Thymus (tissue), 11 donors: ENCODE results near the gene CXCL6. TPM values are rescaled to one million over a fixed set of nuclear protein-coding genes. Genes with fewer than 3 reads are reported as not detected.

Source experiments
- DNase-seq, 9 donors: peaks; one replicate each; pipeline ENCODE4 v3.0.0-alpha.2; 2013; ENCODE audit warnings: low spot score in 9 of 9, low read depth in 6 of 9, missing footprints in 1 of 9
- H3K27ac ChIP-seq, 2 donors: one replicate each; pipeline ENCODE4 v1.5.1; 2013; ENCODE audit warnings: control low read depth in 1 of 2, low read depth in 1 of 2, low read length in 1 of 2, mild to moderate bottlenecking in 1 of 2, moderate library complexity in 1 of 2
- H3K27me3 ChIP-seq, 2 donors: one replicate each; pipeline ENCODE4 v1.5.1; 2013; ENCODE audit warnings: low read length in 1 of 2; ENCODE audit not compliant: control insufficient read depth in 2 of 2, insufficient read depth in 1 of 2
- H3K36me3 ChIP-seq, 2 donors: one replicate each; pipeline ENCODE4 v1.5.1; 2013; ENCODE audit warnings: low read length in 1 of 2, mild to moderate bottlenecking in 1 of 2, moderate library complexity in 1 of 2; ENCODE audit not compliant: control insufficient read depth in 2 of 2, insufficient read depth in 2 of 2
- H3K4me1 ChIP-seq, 2 donors: one replicate each; pipeline ENCODE4 v1.5.1; 2013; ENCODE audit warnings: low read length in 2 of 2; ENCODE audit not compliant: control insufficient read depth in 2 of 2, insufficient read depth in 2 of 2
- H3K4me3 ChIP-seq, 2 donors: one replicate each; pipeline ENCODE4 v1.5.1; 2013; ENCODE audit warnings: low read length in 2 of 2, control low read depth in 1 of 2, mild to moderate bottlenecking in 1 of 2
- H3K9me3 ChIP-seq, 2 donors: one replicate each; pipeline ENCODE4 v1.5.1; 2013; ENCODE audit warnings: low read length in 1 of 2, mild to moderate bottlenecking in 1 of 2; ENCODE audit not compliant: control insufficient read depth in 2 of 2, insufficient read depth in 1 of 2
- WGBS: extraction: QIAGEN DNeasy Blood & Tissue Kit; methylation state at CpG from one replicate; pipeline ENCODE4 v1.1.7; 2013; 5-methylcytosine and 5-hydroxymethylcytosine counted together
- polyA plus RNA-seq: library from polyadenylated mRNA; stranded (reverse); fragments of 200-250 nt; gene quantifications from one replicate; pipeline ENCODE4 v1.2.3, GENCODE V29; 2013
- total RNA-seq: library from RNA; stranded (reverse); fragments of 120-200 nt; gene quantifications from one replicate; pipeline ENCODE4 v1.2.4, GENCODE V29; 2013
- donor health status: healthy.

CXCL6 gene
- total and polyA plus RNA-seq, 2 donors, result 0.85 to 10.3 TPM

DNA sequence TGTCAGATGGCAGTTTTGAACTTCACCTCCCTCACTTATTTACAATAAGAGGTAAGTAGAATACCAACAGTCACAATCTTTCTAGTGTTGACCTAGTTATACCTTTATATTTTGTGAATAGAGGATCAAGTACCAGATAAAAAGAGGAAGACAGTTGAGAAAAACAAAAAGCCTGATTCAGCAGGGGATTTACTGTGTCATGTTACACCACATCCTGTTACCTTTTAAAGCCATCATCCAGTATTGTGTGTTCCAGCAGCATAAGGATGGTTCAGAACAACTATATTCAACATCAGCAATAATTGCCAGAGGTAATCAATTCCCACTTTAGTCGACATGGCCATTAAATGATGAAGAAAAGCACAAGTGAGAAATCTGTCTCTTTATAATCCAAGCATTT is 21.3 kb upstream of the CXCL6 start:
- Histone ChIP-seq H3K9me3 (no peaks in the 10 kb centered on the region), H3K4me3 (no peak overlapping the region), H3K27ac (peak overlapping the region in 1 of 2 donors; percentile 79), H3K4me1 (peaks cover 9 to 11% of the 10 kb centered on the region in 2 donors), H3K36me3 (no peaks in the 10 kb centered on the region), H3K27me3 (no peaks in the 10 kb centered on the region)
- 61% methylated on average over 1 of the region's 1 CpG for WGBS
- peak; percentile 34 to 88 (median 68) for DNase-seq

DNA sequence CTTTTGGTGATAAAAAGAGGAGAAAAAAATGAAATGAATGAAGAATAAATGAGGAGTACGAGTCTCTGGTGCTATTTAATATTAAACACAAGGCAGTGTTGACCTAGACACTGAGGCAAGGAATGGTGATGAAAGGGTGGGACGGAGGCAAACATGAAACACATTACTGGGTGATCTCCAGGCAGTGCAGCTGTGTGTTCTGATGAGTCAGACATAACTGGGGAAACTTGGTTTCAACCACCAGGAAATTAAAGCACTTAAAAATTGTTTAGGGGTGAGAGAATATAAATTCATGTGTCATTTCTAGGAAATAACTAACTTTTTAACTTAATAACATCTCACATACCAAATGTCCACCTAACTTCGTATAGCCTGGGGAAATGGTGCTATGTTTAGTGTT is 19.7 kb upstream of the CXCL6 start:
- Histone ChIP-seq H3K36me3 (no peaks in the 10 kb centered on the region), H3K27ac (no peak overlapping the region), H3K4me1 (peaks cover 9 to 11% of the 10 kb centered on the region in 2 donors), H3K9me3 (no peaks in the 10 kb centered on the region), H3K27me3 (no peaks in the 10 kb centered on the region), H3K4me3 (no peak overlapping the region)
- 66% methylated on average over 3 of the region's 3 CpGs for WGBS
- no peak for DNase-seq

DNA sequence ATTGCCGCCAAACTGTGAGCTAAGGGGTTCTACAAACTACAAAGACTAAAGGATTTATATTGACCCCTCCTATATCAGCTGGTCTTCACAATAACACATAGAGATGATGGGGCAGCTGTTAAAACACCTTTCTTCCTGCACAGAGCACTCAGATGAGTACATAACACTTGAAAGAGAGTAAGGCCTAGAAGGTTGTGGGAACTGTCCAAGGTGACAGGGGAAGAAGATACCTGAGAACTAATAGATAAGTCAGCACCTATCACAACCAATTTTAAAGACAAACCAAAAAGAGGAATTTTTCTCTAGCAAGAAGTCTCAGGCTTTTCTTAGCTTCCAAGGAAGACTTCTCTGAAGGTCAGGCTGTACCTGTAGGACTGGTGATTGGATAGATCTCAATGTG is 19.1 kb upstream of the CXCL6 start:
- no peak for DNase-seq
- WGBS, result 96% methylated on average over 1 of the region's 1 CpG
- H3K4me1 ChIP-seq, result peaks cover 9 to 11% of the 10 kb centered on the region in 2 donors
- H3K4me3 ChIP-seq, result no peak overlapping the region
- no peak overlapping the region for H3K27ac ChIP-seq
- H3K36me3 ChIP-seq, result no peaks in the 10 kb centered on the region
- H3K9me3 ChIP-seq, result no peaks in the 10 kb centered on the region
- H3K27me3 ChIP-seq, result no peaks in the 10 kb centered on the region

DNA sequence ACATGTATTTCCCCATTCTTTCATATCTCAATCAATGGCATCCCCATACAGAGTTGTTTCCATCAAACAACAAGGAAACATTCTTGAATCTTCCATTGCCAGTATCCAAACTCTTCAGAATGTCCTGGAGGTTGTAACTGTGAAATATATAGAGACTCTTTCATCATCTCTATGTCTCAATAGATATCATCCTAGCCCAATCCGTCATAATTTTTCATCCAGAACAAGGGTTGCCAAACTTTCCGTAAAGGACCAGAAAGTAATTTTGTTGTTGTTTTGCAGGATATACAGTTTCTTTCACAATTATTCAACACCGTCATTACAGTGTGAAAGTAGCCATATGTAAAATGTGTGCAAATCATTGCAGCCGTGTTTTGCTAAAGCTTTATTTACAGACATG is 15.2 kb upstream of the CXCL6 start:
- Histone ChIP-seq H3K9me3 (no peaks in the 10 kb centered on the region), H3K4me1 (peaks cover 4 to 5% of the 10 kb centered on the region in 2 donors), H3K36me3 (no peaks in the 10 kb centered on the region), H3K27me3 (no peaks in the 10 kb centered on the region), H3K4me3 (no peak overlapping the region), H3K27ac (no peak overlapping the region)
- WGBS, result 98% methylated on average over 4 of the region's 4 CpGs
- no peak for DNase-seq

DNA sequence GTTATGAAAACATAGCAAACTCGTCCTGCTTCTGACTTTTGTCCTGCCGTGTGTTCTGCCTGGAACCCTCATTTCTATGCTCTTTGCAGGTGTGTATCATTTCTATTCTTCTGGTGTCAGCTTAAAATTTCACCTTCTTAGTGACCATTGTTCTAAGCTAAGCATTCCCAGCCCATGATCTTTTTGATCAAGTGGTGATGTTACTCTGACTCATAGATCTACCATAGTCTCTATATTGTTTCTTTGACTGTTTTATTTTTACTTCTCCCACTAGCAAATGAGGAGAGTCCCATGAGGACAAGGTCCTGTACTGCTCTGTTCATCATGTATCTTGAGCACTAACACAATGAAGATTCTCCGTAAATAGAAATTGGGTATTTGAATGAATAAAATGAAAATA is 14.1 kb upstream of the CXCL6 start:
- Histone ChIP-seq H3K27me3 (no peaks in the 10 kb centered on the region), H3K27ac (no peak overlapping the region), H3K9me3 (no peaks in the 10 kb centered on the region), H3K4me1 (no peaks in the 10 kb centered on the region), H3K4me3 (no peak overlapping the region), H3K36me3 (no peaks in the 10 kb centered on the region)
- WGBS, result 97% methylated on average over 3 of the region's 3 CpGs
- DNase-seq, result no peak

DNA sequence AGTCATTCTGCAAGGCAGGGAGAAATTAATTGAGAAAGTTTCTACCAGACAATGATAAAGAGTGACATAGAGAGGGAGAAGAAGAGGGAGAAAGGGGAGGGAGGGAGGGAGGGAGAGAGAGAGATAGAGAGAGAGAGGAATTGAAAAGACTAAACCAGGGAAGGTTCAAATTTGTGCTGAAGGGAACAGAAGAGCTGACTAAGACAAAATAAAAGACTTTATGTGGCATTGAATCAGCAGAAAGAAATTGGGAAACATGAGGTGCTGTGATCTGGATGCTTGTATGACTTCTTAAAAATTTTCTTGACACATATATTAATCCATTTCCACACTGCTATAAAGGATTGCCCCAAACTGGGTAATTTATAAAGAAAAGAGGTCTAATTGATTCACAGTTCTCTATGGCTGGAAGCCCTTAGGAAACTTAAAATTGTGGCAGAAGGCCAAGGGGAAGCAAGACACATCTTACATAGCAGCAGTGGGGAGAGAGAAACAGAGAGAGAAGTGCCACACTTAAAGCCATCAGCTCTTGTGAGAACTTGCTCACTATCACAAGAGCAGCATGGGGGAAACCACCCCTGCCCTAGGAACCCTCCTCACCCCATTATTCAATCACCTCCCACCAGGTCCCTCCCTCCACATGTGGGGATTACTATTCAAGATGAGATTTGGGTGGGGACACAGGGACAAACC is 13.5 kb upstream of the CXCL6 start:
- Histone ChIP-seq H3K4me1 (no peaks in the 10 kb centered on the region), H3K27me3 (no peaks in the 10 kb centered on the region), H3K9me3 (no peaks in the 10 kb centered on the region), H3K4me3 (no peak overlapping the region), H3K36me3 (no peaks in the 10 kb centered on the region), H3K27ac (no peak overlapping the region)
- no peak for DNase-seq

DNA sequence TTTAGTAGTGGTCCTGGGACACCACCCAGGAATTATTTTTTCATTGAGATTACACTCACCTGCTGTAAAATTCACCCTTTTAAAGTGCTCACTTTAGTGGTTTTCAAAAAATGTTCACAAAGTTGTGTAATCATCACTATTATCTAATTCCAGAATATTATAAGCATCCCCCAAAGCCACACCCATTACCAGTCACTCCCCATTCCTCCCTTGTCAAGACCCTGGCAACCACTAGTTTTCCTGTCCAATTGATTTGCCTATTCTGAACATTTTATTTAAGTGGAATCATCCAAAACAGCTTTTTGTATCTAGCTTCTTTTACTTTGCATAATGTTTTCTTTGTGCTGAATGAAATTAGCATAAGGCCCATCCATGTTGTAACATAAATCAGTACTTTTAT is 12.7 kb upstream of the CXCL6 start:
- no peaks in the 10 kb centered on the region for H3K4me1 ChIP-seq
- H3K9me3 ChIP-seq, result no peaks in the 10 kb centered on the region
- no peak overlapping the region for H3K4me3 ChIP-seq
- H3K27ac ChIP-seq, result no peak overlapping the region
- H3K36me3 ChIP-seq, result no peaks in the 10 kb centered on the region
- no peaks in the 10 kb centered on the region for H3K27me3 ChIP-seq
- DNase-seq, result no peak

DNA sequence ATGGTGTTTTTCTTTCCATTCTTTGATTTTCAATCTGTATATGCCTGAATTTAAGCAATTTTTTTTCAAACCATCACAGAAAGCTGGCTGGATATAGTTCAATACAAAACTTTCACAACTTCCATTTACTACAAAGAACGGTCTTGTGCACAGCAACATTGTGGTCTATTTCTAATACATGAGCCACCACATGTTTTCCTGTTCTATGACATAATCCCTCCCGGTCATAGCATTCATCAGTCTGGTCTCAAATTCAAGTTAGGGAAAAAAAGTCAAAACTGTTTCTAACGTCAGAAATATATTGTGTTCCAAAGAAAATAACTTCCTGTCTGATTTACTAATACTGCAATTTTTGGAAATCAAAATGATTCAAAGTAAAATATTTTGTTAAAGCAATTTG is 7.5 kb upstream of the CXCL6 start:
- Histone ChIP-seq H3K4me3 (no peak overlapping the region), H3K36me3 (no peaks in the 10 kb centered on the region), H3K9me3 (no peaks in the 10 kb centered on the region), H3K4me1 (no peaks in the 10 kb centered on the region), H3K27me3 (no peaks in the 10 kb centered on the region), H3K27ac (no peak overlapping the region)
- WGBS, result 56% methylated on average over 3 of the region's 3 CpGs
- DNase-seq, result no peak

DNA sequence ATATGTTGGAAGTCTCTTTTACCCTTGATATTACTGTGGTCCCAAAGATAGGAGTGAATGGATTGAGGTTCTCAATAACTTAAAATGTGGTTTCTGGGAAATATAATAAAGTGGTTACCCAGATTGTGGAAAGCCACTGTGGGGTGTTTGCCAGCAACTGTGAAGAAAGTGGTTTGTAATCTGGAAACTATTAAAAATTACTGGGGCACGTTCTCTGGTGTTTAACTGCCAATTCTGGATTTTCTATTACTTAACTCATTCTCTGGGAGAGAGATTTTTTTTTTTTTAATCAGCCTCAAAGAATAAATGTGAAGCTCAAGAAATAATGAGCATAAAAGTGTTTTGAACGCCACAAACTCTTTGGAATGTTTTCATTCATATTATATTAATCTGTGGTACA is 4.9 kb upstream of the CXCL6 start:
- H3K27ac ChIP-seq, result no peak overlapping the region
- WGBS, result 96% methylated on average over 2 of the region's 2 CpGs
- peaks cover 0 to 5% of the 10 kb centered on the region in 2 donors for H3K27me3 ChIP-seq

More for the DNA sequence above, 4.9 kb upstream of the CXCL6 start:
- H3K4me1 ChIP-seq, result peaks cover 0 to 4% of the 10 kb centered on the region in 2 donors
- H3K4me3 ChIP-seq, result no peak overlapping the region
- no peaks in the 10 kb centered on the region for H3K9me3 ChIP-seq
- DNase-seq, result no peak
- no peaks in the 10 kb centered on the region for H3K36me3 ChIP-seq
